Stomach (tissue), 9 donors: ENCODE results near the gene TENT5C. TPM values are rescaled to one million over a fixed set of nuclear protein-coding genes. Genes with fewer than 3 reads are reported as not detected.
A peak's percentile ranks its signal among the peaks of the same experiment; 100 is the strongest.

Experiments
- DNase-seq, 2 donors: peaks; one replicate each; pipeline versions ENCODE4 v3.0.0 to v3.0.0-alpha.2; 2013 to 2019
- H3K27ac ChIP-seq, 5 donors: fragments of 200-600 bp in 4 of 5; sonication (generic) in 4 of 5; one replicate each; pipeline ENCODE4 v1.5.1; 2013 to 2019; ENCODE audit warnings: mild to moderate bottlenecking in 1 of 5, moderate library complexity in 1 of 5
- H3K27me3 ChIP-seq, 3 donors: fragments of 200-600 bp; sonication (generic); one replicate each; pipeline ENCODE4 v1.5.1; 2017 to 2019; ENCODE audit warnings: mixed run types in 1 of 3
- H3K36me3 ChIP-seq, 4 donors: fragments of 200-600 bp; sonication (generic); 1 replicate in 3 of 4; 2 replicates in 1 of 4; pipeline ENCODE4 v1.5.1; 2016 to 2019
- H3K4me1 ChIP-seq, 4 donors: fragments of 200-600 bp; sonication (generic); one replicate each; pipeline ENCODE4 v1.5.1; 2016 to 2019
- H3K4me3 ChIP-seq, 4 donors: fragments of 200-600 bp; sonication (generic) in 3 of 4; one replicate each; pipeline ENCODE4 v1.5.1; 2016 to 2019; ENCODE audit warnings: mild to moderate bottlenecking in 1 of 4
- H3K9me3 ChIP-seq, 4 donors: fragments of 200-600 bp; sonication (generic); one replicate each; pipeline ENCODE4 v1.5.1; 2016 to 2019
- CTCF ChIP-seq, 7 experiments: fragments of 450-650 bp in 4 of 7; fragments of 200-600 bp in 3 of 7; sonication (generic) in 3 of 7; IDR thresholded peaks; one replicate each; pipeline ENCODE4 v1.5.1; 2016 to 2019; ENCODE audit warnings: antibody characterized with exemption in 7 of 7, control low read depth in 2 of 7, mild to moderate bottlenecking in 1 of 7
- EP300 ChIP-seq: sonication (generic); formaldehyde crosslinking; IDR thresholded peaks from one replicate; pipeline ENCODE4 v1.6.1; 2017; ENCODE audit warnings: antibody characterized with exemption
- POLR2A ChIP-seq, 4 donors: fragments of 450-650 bp; IDR thresholded peaks; one replicate each; pipeline ENCODE4 v1.6.1; 2016; ENCODE audit warnings: antibody characterized with exemption in 4 of 4, control low read depth in 2 of 4, mild to moderate bottlenecking in 1 of 4, moderate library complexity in 1 of 4
- POLR2AphosphoS5 ChIP-seq, 3 donors: sonication (generic); formaldehyde crosslinking; IDR thresholded peaks; one replicate each; pipeline ENCODE4 v1.6.1; 2016; ENCODE audit warnings: antibody characterized with exemption in 3 of 3
- WGBS, 5 donors: extraction: QIAGEN DNeasy Blood & Tissue Kit in 3 of 5; methylation state at CpG; one replicate each; pipeline versions ENCODE4 v1.1.5 to v1.1.7; 2013 to 2018; 5-methylcytosine and 5-hydroxymethylcytosine counted together
- intact Hi-C: fragments of 100-400 bp; cut with DNase I; formaldehyde crosslinking; loops from one replicate; pipeline ENCODE4 v1.15.1; 2023; ENCODE audit warnings: low total_unique reads
- polyA plus RNA-seq, 3 donors: library from polyadenylated mRNA; stranded (reverse); fragments of 200-250 nt; gene quantifications; one replicate each; pipeline ENCODE4 v1.2.3, GENCODE V29; 2013
- total RNA-seq, 5 donors: library from RNA; depleted of rRNA; stranded (reverse); fragments of >200 nt; gene quantifications; one replicate each; pipeline versions ENCODE4 v1.1.0 to v1.2.3, GENCODE V29; 2014 to 2016
- donor health status: healthy with polysubstance abuse.
- donor health status: Bipolar disorder and iron deficiency.
- donor health status: healthy.

TENT5C gene
- total and polyA plus RNA-seq, 8 donors = 6.0 to 28.1 (median 11.4) TPM

GRCh38 chr1:117612517-117613248, 6.8 kb downstream of the TENT5C start:
- TF ChIP-seq POLR2A (IDR thresholded peaks at IDR 0.05) = no peak
- no peak for TF ChIP-seq EP300
- peak in 1 of 3 donors; percentile 60 for TF ChIP-seq POLR2AphosphoS5 (IDR thresholded peaks at IDR 0.05)
- TF ChIP-seq CTCF (IDR thresholded peaks at IDR 0.05) = no peak
- Histone ChIP-seq H3K27ac (peak overlapping the region; percentile 14 to 96 (median 61)), H3K27me3 (no peaks in the 10 kb centered on the region), H3K4me1 (peaks cover 64 to 100% (median 84%) of the 10 kb centered on the region in 4 donors), H3K36me3 (no peaks in the 10 kb centered on the region), H3K4me3 (peak overlapping the region in 1 of 4 donors; percentile 7), H3K9me3 (no peaks in the 10 kb centered on the region)
- intact Hi-C loops = no loop called here
- peak in 1 of 2 donors; percentile 73 for DNase-seq
- WGBS, 5 donors = 12 to 29% (median 26%) methylated on average over 7 of the region's 7 CpGs

GRCh38 chr1:117613249-117613968, 7.6 kb downstream of the TENT5C start:
- 31 to 49% (median 41%) methylated on average over 8 of the region's 8 CpGs for WGBS, 5 donors
- no peaks in the 10 kb centered on the region for H3K27me3 ChIP-seq
- H3K36me3 ChIP-seq = no peaks in the 10 kb centered on the region
- peak overlapping the region in 4 of 5 donors; percentile 57 to 96 (median 64) for H3K27ac ChIP-seq
- peak overlapping the region in 1 of 4 donors; percentile 7 for H3K4me3 ChIP-seq
- peaks cover 69 to 100% (median 85%) of the 10 kb centered on the region in 4 donors for H3K4me1 ChIP-seq
- DNase-seq = no peak
- no peak for TF ChIP-seq EP300
- TF ChIP-seq POLR2AphosphoS5 (IDR thresholded peaks at IDR 0.05) = no peak
- no peak for TF ChIP-seq POLR2A (IDR thresholded peaks at IDR 0.05)
- no peak for TF ChIP-seq CTCF (IDR thresholded peaks at IDR 0.05)
- no peaks in the 10 kb centered on the region for H3K9me3 ChIP-seq
- intact Hi-C loops = no loop called here

GRCh38 chr1:117613969-117614729, 8.3 kb downstream of the TENT5C start:
- TF ChIP-seq EP300 (no peak), CTCF (IDR thresholded peaks at IDR 0.05) (no peak), POLR2A (IDR thresholded peaks at IDR 0.05) (no peak), POLR2AphosphoS5 (IDR thresholded peaks at IDR 0.05) (no peak)
- Histone ChIP-seq H3K4me1 (peaks cover 69 to 98% (median 83%) of the 10 kb centered on the region in 4 donors), H3K9me3 (no peaks in the 10 kb centered on the region), H3K4me3 (peak overlapping the region in 1 of 4 donors; percentile 29), H3K27me3 (no peaks in the 10 kb centered on the region), H3K27ac (peak overlapping the region in 4 of 5 donors; percentile 57 to 96 (median 64)), H3K36me3 (no peaks in the 10 kb centered on the region)
- intact Hi-C loops = no loop called here
- 28 to 55% (median 43%) methylated on average over 9 of the region's 9 CpGs for WGBS, 5 donors
- no peak for DNase-seq

GRCh38 chr1:117615474-117615873, 9.6 kb downstream of the TENT5C start:
- Histone ChIP-seq H3K27ac (peak overlapping the region in 4 of 5 donors; percentile 10 to 96 (median 62)), H3K4me1 (peaks cover 59 to 91% (median 73%) of the 10 kb centered on the region in 4 donors), H3K4me3 (peak overlapping the region in 1 of 4 donors; percentile 29), H3K9me3 (no peaks in the 10 kb centered on the region), H3K36me3 (no peaks in the 10 kb centered on the region), H3K27me3 (no peaks in the 10 kb centered on the region)
- intact Hi-C loops = no loop called here
- 38 to 61% (median 56%) methylated on average over 3 of the region's 3 CpGs for WGBS, 5 donors
- TF ChIP-seq POLR2A (IDR thresholded peaks at IDR 0.05) (no peak), EP300 (no peak), POLR2AphosphoS5 (IDR thresholded peaks at IDR 0.05) (no peak), CTCF (IDR thresholded peaks at IDR 0.05) (no peak)
- DNase-seq = no peak
